Choroid plexus epithelial cell (primary cell): ENCODE data around the gene MFSD1.

ENCODE experiments used
- DNase-seq: peaks from one replicate; pipeline ENCODE4 v3.0.0-alpha.2; 2010; ENCODE audit warnings: low read depth
- H3K4me3 ChIP-seq: 2 replicates; pipeline ENCODE4 v1.5.1; 2011; ENCODE audit warnings: low read depth, mild to moderate bottlenecking, control low read depth, low read length, moderate library complexity
- TF ChIP-seq, protein P1 (sequence below): conservative IDR thresholded peaks from 2 replicates; pipeline ENCODE4 v1.5.1; 2011; ENCODE audit warnings: low read depth, mild to moderate bottlenecking, control low read depth, inconsistent platforms, low read length, moderate library complexity

MFSD1 gene, protein sequence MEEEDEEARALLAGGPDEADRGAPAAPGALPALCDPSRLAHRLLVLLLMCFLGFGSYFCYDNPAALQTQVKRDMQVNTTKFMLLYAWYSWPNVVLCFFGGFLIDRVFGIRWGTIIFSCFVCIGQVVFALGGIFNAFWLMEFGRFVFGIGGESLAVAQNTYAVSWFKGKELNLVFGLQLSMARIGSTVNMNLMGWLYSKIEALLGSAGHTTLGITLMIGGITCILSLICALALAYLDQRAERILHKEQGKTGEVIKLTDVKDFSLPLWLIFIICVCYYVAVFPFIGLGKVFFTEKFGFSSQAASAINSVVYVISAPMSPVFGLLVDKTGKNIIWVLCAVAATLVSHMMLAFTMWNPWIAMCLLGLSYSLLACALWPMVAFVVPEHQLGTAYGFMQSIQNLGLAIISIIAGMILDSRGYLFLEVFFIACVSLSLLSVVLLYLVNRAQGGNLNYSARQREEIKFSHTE

DNA sequence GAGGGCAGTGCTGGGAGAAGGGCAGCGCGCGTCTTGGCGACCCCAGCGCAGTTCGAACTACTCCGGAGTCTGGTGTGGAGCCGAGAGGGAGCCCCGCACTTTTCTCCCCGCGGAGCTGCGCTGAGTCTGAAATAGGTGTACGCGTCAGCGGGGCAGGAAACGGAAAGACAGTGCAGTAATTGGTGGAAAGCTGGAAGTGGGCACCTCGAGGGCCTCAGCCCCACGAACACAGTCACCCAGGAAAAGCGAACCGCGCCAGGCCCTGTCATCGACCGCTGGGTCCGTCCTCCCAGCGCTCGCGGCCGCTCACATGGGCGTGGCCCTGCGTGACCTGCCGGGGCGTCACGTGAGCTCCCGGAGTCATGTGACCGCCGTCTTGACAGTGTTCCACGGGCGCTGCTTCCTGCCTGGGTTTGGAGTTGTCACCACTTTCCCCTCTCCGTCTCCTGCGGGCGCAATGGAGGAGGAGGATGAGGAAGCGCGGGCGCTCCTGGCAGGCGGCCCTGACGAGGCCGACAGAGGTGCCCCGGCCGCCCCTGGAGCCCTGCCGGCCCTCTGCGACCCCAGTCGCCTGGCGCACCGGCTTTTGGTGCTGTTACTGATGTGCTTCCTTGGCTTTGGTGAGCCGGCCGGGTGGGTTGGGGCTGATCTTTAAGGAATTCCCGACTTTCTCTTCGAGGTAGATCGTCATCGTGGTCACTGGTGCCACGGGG, at the start of gene MFSD1:
Gene MFSD1 (plus strand): TSS at position 359 of the 713 bp plus-strand sequence. CDS start 99 bp downstream, at position 458.
- peak; percentile 92 for DNase-seq
- peak within 1 kb of the TSS; percentile 84 for H3K4me3 ChIP-seq
- TF ChIP-seq, protein P1, sequence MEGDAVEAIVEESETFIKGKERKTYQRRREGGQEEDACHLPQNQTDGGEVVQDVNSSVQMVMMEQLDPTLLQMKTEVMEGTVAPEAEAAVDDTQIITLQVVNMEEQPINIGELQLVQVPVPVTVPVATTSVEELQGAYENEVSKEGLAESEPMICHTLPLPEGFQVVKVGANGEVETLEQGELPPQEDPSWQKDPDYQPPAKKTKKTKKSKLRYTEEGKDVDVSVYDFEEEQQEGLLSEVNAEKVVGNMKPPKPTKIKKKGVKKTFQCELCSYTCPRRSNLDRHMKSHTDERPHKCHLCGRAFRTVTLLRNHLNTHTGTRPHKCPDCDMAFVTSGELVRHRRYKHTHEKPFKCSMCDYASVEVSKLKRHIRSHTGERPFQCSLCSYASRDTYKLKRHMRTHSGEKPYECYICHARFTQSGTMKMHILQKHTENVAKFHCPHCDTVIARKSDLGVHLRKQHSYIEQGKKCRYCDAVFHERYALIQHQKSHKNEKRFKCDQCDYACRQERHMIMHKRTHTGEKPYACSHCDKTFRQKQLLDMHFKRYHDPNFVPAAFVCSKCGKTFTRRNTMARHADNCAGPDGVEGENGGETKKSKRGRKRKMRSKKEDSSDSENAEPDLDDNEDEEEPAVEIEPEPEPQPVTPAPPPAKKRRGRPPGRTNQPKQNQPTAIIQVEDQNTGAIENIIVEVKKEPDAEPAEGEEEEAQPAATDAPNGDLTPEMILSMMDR, result no peak

DNA sequence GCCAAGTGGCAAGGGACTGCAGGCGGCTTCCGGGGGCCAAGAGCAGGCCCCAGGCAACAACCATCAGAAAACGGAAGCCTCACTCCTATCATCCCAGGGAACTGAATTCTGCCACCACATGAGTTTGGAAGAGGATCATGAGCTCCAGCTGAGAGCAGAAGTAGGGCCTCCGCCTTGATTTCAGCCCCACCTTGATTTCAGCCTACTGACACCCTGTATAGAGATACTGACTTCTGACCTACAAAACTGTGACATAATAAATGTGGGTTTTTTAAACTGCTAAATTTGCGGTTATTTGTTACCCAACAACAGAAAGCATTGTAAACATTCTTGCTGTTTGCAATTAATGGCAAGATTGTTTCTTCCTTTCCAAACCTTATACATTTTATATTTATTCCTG, 48.0 kb upstream of the MFSD1 start:
- DNase-seq, result no peak
- TF ChIP-seq, protein P1, result no peak

GRCh38 chr3:158755421-158755820, 46.4 kb upstream of the MFSD1 start:
- H3K4me3 ChIP-seq, result no peak overlapping the region
- TF ChIP-seq, protein P1, result no peak
- no peak for DNase-seq

More for the DNA sequence above, 48.0 kb upstream of the MFSD1 start:
- no peak overlapping the region for H3K4me3 ChIP-seq

- DNase-seq, result no peak
- TF ChIP-seq, protein P1, result no peak
- H3K4me3 ChIP-seq, result no peak overlapping the region
Observed at GRCh38 chr3:158761350-158761749, 40.5 kb upstream of the MFSD1 start.

- no peak overlapping the region for H3K4me3 ChIP-seq
- no peak for DNase-seq
- TF ChIP-seq, protein P1, result no peak
Observed at GRCh38 chr3:158762701-158763100, 39.2 kb upstream of the MFSD1 start.

GRCh38 chr3:158763421-158763820, 38.4 kb upstream of the MFSD1 start:
- TF ChIP-seq, protein P1, result no peak
- H3K4me3 ChIP-seq, result no peak overlapping the region
- DNase-seq, result no peak
